ENCODE results near the gene FNIP2.
"Not testable (repeated sequence)": the region's sequence is repeated elsewhere in the genome, so short reads cannot be mapped to it uniquely, and the experiment has no call there.

FNIP2 gene

GRCh38 chr4:158793430-158793829 lies 24.6 kb downstream of the FNIP2 start:
- not testable (repeated sequence) for DNase-seq

- no peak for DNase-seq
Measured at GRCh38 chr4:158796370-158797140, 27.7 kb downstream of the FNIP2 start.

GRCh38 chr4:158798062-158798461 lies 29.2 kb downstream of the FNIP2 start:
- DNase-seq, result no peak

GRCh38 chr4:158799013-158799770 lies 30.4 kb downstream of the FNIP2 start:
- DNase-seq, result no peak

GRCh38 chr4:158799856-158800255 lies 31.0 kb downstream of the FNIP2 start:
- DNase-seq, result no peak

- DNase-seq, result no peak
Measured at GRCh38 chr4:158801066-158801465, 32.2 kb downstream of the FNIP2 start.

GRCh38 chr4:158801677-158802076 lies 32.9 kb downstream of the FNIP2 start:
- no peak for DNase-seq

GRCh38 chr4:158802914-158803313 lies 34.1 kb downstream of the FNIP2 start:
- no peak for DNase-seq

- peak in 1 of 5 experiments; percentile 65 for DNase-seq
Measured at GRCh38 chr4:158805635-158806471, 37.0 kb downstream of the FNIP2 start.

GRCh38 chr4:158807691-158808090 lies 38.9 kb downstream of the FNIP2 start:
- no peak for DNase-seq

- DNase-seq, result no peak
Measured at GRCh38 chr4:158808399-158808798, 39.6 kb downstream of the FNIP2 start.

GRCh38 chr4:158809208-158809607 lies 40.4 kb downstream of the FNIP2 start:
- DNase-seq, result not testable (repeated sequence)

GRCh38 chr4:158809611-158810486 lies 41.0 kb downstream of the FNIP2 start:
- DNase-seq, result peak in 2 of 5 experiments; percentile 10 to 66

GRCh38 chr4:158810487-158811215 lies 41.8 kb downstream of the FNIP2 start:
- no peak for DNase-seq

GRCh38 chr4:158811216-158811540 lies 42.4 kb downstream of the FNIP2 start:
- DNase-seq, result no peak

- no peak for DNase-seq
Measured at GRCh38 chr4:158811704-158812103, 42.9 kb downstream of the FNIP2 start.

GRCh38 chr4:158812133-158812532 lies 43.3 kb downstream of the FNIP2 start:
- no peak for DNase-seq

GRCh38 chr4:158812543-158812942 lies 43.7 kb downstream of the FNIP2 start:
- DNase-seq, result no peak

- no peak for DNase-seq
Measured at GRCh38 chr4:158813113-158813512, 44.3 kb downstream of the FNIP2 start.

GRCh38 chr4:158814207-158814606 lies 45.4 kb downstream of the FNIP2 start:
- no peak for DNase-seq

- DNase-seq, result no peak
Measured at GRCh38 chr4:158814636-158815330, 46.0 kb downstream of the FNIP2 start.

All from T-helper 2 cell (primary cell).